MM.1S (cell line): ENCODE measurements around the gene NEU1.

ENCODE experiments used
- EZH2 ChIP-seq: fragments of 300-600 bp; sonication (generic); optimal IDR thresholded peaks from 2 replicates; pipeline ENCODE3; 2017; ENCODE audit warnings: low read depth, mild to moderate bottlenecking, antibody characterized with exemption, low read length, mixed read lengths
- TF ChIP-seq, protein P1 (sequence below): fragments of 300-600 bp; sonication (generic); IDR thresholded peaks from 2 replicates; pipeline ENCODE4 v1.5.1; 2016; ENCODE audit warnings: antibody characterized with exemption, low read length, mixed read lengths

DNA sequence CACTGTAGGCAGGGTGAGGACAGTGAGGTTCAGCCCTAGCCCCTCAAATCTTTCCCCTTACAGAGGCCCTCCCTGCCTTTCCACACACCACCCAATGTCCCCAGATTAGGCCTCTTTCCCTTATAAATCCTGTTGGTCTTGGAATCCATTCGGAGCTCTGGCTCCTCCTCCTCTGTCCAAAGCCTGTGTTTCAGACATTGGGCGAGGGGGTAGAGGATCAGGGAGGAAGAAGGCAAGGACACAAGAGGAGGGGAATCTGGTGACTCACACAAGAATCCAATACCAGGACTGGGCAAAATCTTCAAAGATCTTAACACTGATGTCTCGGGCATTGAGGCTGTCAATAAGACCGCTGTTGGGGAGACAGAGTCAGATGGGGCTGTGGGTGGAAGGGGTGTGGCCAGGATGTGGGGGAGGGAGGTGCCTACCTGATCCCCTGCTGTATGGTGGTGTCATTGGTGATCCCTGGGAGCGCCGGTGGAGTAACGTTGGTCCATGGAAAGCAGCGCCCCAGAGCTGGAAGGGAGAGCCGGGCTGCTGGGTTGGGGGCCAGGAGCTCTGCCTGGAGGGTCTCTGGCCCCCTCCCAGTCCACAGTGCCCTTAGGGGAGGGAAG, 8.5 kb upstream of the NEU1 start:
- TF ChIP-seq EZH2 = no peak
- TF ChIP-seq, protein P1, sequence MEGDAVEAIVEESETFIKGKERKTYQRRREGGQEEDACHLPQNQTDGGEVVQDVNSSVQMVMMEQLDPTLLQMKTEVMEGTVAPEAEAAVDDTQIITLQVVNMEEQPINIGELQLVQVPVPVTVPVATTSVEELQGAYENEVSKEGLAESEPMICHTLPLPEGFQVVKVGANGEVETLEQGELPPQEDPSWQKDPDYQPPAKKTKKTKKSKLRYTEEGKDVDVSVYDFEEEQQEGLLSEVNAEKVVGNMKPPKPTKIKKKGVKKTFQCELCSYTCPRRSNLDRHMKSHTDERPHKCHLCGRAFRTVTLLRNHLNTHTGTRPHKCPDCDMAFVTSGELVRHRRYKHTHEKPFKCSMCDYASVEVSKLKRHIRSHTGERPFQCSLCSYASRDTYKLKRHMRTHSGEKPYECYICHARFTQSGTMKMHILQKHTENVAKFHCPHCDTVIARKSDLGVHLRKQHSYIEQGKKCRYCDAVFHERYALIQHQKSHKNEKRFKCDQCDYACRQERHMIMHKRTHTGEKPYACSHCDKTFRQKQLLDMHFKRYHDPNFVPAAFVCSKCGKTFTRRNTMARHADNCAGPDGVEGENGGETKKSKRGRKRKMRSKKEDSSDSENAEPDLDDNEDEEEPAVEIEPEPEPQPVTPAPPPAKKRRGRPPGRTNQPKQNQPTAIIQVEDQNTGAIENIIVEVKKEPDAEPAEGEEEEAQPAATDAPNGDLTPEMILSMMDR = no peak
